HG02588 (cell line): ENCODE data around the gene PCLO.
"Not testable (repeated sequence)": the region's sequence is repeated elsewhere in the genome, so short reads cannot be mapped to it uniquely, and the experiment has no call there.

Experiments used
- ATAC-seq: cut with Tn5 transposase; IDR thresholded peaks from one replicate; pipeline ENCODE4 v1.9.1; 2021; ENCODE audit warnings: mild to moderate bottlenecking, moderate library complexity; ENCODE audit not compliant: unreplicated experiment

PCLO gene

DNA sequence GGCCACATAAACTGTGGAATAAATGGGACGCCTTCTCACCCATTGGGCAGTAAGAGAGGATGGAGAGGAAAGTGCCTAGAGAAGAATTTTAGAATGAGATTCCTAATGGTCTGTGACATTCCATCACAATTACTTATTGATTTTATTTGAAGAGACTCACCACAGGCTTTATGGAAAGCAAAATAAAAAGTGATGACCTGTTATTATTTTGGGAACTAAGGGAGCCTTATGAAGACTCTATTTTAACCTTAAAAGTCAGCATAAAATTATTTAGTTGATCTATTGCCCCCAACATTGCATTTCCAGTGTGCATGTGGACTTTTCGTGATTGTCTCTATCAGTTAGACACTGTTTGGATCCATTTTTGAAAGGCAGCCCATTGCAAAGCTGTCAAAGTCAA lies 107.5 kb downstream of the PCLO start:
- no peak for ATAC-seq

DNA sequence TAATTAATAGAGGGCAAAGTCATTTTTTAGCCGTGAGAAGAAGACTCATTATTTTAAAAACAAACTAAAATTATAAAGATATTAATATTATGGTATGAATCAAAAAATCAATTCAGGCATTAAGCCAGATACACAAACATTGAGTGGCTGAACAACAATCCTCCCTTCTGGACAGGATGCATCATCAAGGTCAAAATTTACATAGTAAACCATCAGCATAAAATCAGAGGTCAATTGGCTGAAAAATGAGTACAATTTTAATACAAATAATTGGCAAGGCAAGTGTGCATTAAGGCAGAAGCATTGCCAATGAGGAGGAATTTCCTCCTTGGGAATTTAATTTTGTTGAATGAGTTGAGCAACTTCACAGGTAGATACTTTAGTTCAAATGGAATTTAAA lies 108.2 kb downstream of the PCLO start:
- ATAC-seq, result no peak

DNA sequence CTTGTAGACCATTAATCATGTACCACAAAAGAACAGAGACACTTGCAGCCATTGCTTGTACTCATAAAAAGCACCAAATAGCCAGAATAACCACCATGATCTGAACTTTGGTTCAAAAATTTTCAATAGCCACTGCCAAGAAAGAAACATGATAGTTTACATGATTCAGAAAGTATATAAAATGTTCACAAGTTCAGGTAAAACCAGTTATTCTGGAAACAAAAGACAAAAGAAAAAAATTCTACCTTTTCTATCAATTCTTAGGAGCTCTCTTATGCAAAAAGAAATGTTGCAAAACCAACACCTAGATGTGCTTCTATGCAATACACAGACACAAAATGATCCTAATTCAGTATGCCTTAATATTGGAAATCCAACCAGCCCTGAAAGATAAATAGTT lies 108.7 kb downstream of the PCLO start:
- ATAC-seq, result no peak

DNA sequence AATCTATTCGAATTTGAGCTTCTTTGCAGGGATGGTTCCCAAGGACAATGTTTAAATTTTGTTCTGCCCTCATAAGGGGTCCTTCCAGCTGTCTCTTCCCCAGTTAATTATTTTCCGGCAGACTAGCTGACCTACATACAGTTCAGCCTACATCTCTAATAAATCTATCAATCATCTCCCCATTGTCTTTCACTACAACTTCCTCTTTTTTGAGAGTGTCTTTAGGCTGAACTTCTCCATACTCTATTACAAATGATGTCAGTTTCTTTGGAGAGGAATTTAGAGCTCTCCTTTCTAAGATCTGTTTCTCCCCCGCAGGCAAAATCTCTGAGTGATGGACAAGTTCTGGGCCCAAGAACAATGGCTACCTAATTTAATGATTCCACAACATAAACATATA lies 122.2 kb downstream of the PCLO start:
- no peak for ATAC-seq

DNA sequence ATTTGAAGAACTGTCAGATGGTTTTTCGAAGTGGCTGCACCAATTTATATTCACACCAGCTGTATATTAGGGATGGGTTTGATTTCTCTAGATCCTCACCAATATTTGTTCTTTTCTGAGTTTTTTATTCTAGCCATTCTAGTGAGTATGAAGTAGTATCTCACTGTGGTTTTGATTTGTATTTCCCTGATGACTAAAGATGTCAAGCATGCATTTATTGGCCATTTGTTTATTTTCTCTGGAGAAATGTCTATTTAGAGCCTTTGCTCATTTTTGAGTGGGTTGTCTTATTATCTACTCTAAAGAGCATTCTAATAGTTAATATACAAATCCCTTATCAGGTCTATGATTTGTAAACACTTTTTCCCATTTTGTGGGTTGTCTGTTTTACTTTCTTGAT lies 123.9 kb downstream of the PCLO start:
- no peak for ATAC-seq

DNA sequence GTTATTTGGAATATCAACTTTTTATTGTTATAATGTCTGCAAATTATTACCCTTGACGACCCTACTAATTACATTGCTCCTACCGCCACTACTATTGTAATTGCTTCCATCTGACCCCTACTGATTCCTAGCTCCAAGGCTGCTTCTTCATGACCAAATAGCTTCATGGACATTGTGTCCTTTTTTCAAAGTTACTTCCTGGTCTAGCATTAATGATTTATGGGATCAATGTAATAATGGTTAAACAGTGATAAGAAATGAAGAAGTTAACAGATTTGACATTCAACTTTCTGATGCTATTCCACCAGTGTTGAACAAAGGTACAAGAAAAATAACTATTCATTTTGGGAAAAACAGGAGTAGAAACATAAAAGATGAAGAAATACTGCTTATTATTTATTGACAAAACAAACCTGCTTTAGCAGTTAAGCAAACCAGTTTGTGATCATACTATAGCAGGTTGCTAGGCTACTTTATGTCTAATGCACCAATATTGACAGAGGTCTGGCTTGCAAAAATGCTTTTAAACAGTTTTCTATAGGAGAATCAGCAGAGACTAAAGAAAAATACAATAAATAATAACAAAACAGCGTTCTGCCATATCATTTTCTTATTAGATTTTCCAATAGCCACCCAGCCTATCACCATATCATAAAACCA lies 125.8 kb downstream of the PCLO start:
- ATAC-seq, result no peak

DNA sequence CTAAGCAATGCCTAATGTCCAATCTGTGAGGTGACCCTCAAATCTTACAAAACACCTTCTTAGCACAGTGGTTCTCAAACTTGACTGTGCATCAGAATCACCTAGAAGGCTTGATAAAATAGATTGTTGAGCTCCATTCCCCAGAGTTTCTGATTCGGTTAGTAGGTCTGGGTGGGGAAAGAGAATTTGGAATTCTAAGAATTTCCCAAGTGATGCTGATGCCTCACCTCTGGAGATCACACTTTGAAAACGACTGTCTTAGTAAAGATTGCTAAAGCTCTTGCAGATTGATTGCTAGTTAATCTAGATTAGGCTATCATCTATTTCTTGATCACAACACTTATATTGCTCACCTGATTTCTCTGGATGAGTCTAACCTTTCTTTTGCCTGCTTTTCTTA lies 126.6 kb downstream of the PCLO start:
- no peak for ATAC-seq

DNA sequence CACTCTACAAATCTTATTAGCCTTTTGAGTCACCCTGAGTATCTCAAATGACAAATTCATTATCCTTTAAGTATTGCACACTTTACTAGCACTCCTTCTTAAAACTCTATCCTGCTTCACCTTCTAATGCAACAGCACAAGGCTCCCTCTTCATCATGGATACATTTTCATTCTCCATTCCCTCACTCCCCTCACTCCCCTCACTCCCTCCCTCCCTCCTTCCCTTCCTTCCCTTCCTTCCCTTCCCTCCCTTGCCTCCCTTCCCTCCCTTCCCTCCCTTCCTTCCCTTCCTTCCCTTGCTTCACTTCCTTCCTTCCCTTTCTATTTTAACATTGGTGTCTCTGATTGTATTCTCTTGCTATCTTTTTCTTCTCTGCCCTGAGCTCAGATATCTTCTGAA lies 130.5 kb downstream of the PCLO start:
- no peak for ATAC-seq

DNA sequence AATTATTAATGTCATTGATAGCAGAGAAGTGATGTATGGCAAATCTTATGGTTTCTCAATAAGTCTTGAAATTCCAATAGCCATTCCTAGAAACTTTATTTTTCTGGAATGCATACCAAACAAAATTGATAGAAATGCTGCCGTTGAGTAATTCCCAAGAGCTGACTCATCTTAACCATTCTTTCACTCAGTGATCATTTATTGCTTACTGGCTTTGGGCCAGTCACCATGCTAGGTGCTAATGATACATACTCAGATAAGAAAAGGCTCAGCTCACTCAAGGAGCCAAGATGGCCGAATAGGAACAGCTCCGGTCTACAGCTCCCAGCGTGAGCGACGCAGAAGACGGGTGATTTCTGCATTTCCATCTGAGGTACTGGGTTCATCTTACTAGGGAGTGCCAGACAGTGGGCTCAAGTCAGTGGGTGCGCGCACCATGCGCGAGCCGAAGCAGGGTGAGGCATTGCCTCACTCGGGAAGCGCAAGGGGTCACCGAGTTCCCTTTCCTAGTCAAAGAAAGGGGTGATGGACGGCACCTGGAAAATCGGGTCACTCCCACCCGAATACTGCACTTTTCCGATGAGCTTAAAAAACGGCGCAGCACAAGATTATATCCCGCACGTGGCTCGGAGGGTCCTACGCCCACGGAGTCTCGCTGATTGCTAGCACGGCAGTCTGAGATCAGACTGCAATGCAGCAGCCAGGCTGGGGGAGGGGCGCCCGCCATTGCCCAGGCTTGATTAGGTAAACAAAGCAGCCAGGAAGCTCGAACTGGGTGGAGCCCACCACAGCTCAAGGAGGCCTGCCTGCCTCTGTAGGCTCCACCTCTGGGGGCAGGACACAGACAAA lies 138.6 kb downstream of the PCLO start:
- not testable (repeated sequence) for ATAC-seq

DNA sequence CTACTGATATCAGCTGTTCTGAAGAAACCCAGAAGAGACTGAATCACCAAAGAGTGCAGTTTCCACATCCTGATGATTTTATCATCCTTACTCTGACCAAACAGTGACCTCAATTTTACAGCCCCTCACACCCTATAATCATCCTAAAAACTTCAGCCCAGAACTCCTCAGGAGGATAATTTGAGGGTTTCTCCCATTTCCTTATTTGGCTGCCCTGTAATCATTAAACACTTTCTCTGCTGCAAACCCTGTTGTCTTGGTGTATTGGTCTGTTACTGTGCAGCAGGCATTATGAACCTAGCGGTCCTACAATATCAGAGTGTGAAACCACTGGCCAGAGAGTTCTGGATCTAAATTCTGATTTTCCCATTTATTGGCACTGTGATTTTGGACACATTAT lies 141.7 kb downstream of the PCLO start:
- ATAC-seq, result no peak

DNA sequence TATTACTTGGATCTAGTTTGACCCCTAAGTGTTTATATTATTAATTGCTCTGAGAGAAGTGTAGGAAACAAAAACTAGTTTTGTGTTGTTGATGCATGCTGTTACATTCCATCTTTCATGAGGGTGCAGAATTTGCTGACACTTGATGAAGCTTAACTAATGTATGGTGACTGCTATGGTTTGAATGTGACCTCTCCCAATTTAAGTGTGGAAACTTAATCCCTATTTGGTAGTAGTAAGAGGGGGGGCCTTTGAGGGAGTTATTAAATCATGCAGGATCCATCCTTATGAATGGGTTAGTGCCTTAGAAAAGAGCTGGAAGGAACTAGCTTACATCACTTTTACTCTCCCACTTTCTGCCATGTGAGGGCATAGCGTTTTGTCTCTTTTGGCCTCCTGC lies 142.5 kb downstream of the PCLO start:
- no peak for ATAC-seq

DNA sequence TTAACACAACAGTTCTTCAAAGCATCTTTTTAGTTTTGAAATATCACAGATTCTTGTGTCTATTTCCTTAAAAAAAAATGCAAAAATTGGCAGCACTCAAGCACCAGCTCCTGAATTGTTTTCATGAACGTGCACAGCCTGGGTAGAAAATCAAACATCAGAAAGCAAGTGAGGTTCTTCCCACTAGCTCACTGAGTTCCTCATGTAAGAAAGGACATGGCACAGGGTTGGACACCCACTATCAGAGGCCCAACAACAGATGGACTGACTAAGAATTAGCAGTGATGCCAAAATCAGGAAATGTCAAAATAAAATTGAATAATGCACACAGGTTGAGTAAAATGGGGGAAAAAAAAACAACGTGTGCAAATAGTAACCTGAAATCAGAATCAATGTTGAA lies 146.8 kb downstream of the PCLO start:
- no peak for ATAC-seq

DNA sequence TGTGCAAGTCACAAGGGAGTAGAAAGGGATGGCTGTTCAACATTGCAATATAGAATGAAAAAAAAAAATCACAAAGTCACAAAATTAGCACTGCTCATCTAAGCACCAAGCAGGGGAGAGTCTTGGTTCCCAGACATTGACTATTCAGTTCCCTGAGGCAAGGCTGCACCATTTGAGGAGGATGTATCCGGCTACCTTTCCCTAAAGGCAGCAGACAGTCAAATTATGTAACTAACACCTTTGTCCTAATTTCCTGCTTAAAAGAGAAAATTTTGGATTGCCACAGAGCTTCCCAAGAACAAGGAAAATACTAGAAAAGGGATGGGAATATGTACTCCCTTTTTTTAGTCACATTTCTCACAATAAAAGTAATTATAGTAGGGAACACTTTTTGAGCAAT lies 148.1 kb downstream of the PCLO start:
- ATAC-seq, result no peak

DNA sequence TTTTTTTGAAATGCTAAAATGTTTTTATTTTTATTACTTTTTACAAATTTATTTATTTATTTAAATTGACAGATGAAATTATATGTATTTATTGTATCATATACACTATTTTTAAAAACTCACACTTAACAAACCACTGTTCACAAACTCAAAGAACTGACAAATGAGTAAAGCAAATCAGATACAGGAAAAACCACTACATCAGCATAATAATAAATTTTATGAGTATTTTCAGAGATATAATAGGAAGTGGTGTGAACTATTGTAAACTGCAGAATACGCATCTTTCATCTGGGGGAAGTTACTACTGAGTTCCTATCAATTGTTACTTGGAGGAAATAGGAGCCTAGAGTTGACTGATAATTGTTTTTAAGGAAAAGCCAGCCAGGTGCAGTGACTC lies 150.7 kb downstream of the PCLO start:
- ATAC-seq, result no peak

DNA sequence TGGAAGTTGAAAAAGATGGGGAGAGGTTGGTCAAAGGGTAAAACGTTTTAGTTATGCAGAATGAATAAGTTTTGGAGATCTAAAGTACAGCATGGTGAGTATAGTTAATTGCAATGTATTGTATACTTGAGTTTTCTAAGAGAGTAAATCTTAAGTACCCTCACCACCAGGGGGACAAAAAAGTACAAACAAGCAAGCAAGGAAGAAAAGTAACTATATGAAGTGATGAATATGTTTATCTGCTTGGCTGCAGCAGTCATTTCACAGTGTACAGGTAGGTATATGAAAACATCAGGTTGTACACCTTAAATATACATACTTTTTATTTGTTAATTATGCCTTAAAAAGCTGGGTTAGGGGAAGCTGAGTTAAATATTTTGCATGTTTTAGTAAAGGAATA lies 157.3 kb downstream of the PCLO start:
- ATAC-seq, result no peak

DNA sequence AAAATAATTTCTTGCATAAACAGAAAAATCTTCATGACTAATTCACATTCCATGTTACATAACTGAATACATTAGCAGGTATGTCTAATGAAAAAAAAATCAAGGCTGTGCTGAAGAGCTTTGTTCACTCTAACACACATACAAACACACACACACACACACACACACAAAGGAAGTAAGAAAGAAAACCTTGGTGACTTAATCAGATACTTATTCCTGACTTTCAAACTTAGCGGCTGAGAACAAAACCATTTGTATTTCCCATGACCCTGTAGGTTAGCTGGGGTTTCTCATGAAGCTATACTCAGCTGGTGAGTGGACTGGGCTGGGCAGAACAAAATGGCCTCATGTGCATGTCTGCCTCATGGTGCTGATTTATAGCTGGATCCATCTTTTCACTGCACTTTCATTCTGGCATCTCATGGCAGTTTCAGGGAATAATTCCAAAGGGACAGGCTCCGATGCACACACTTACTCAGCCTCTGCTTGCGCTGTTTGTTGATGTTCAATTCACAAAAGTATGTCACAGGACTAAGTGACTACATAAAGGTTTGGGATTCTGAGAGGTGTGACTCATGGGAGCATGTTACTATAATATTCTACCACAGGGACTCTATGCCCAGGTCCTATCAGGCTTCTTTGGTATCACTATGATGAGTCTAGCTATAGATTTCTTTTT lies 161.2 kb downstream of the PCLO start:
- ATAC-seq, result no peak

DNA sequence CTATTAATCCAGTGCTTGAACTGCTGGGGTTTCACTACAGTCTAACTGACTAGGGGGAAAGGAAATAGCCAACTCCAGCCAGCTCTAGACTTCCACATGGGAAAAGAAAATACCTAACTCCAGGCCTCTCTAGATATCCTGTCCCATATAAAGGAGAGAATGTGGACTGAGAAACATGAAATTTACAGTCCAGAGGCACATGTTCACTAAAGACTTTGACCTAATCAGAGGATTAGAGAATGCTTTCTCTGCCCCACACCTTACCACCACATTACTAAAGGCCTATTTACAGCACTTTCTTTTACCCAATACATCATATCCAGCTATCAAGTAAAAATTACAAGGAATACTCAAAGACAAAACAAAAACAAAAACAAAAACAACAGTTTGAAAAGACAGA lies 164.2 kb downstream of the PCLO start:
- ATAC-seq, result no peak

DNA sequence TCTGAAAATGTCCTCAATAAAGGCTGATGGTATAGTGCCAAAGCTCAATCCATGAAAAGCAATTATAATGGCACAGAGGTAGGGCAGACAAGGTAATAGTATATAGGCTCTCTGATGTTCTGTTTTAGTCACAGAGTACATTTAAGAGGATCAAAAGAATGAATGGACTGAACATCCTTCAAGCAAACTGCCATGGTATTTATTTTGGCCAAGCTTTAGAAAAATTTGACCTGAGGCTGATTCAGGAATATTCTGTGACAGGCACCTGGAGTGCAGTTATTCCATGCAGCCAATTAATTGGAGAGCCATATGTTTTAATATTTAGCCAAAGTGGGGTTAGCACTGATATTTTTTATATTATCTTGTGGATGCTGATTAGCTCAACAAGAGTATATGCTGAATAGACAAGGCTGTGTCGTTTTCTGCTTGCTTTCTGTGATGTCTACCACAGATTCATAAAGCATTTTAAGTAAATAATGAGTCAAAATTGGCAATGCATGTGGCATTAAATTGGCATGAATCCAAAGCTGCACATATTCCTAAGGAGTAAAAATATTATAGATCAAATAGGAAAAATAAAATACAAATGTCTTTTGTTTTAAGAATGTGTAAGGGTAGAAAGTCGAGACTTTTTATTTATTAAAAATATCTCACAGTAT lies 177.4 kb downstream of the PCLO start:
- ATAC-seq, result no peak

DNA sequence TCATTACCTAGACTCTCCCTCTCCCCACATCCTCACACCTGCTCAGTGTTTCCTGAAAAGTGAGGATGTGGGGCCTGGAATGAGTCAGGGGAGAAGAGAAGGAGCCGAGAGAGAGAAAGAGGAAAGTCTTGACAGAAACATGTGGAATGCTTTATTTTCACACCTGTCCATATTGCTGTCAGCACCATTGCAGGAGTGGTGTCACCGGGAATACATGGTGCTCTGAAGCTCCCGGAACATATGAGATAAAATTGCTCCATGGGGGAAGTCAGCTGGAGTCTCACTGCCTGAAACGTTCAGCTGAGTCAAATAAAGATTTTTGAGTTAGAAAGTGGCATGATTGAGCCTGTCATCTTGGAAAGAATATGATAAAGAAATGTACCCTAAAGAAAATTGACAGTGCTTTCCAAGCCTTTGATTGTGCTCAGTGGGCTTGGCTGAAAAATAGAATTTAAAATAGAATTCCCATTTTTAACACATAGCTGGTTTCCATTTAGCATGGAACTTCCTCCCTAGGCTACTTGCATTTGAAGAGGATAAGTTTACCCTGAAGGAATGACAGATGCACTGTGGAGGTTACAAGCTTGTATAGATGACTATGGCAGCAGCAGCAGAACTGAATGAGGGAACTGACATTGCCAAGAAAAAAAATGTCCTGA lies 182.4 kb downstream of the PCLO start:
- ATAC-seq, result no peak

DNA sequence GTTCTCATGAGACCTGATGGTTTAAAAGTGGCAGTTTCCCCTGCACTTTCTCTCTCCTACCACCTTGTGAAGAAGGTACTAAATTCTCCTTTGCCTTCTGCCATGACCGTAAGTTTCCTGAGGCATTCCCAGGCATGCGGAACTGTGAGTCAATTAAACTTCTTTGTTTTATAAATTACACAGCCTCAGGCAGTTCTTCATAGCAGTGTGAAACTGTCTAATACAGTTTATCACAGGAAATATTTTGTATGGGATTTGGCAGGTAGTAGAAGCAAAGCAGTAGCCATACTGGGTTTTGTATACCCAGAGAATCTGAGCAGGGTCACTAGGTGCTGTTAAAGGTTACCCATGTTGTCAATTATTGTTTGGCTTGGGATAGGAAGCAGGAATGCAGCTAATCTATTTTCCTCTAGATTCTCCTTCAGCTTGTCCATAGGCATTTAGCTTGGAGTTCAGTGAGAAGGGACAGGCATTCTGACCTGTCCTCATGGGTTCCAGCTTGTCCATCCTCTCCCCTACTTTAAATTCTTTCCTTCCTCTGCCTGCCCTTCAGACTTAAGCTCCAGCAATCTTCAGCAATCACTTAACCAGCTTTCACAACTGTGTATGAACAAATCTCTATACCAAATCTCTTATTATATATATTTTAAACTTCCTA lies 186.7 kb downstream of the PCLO start:
- no peak for ATAC-seq

DNA sequence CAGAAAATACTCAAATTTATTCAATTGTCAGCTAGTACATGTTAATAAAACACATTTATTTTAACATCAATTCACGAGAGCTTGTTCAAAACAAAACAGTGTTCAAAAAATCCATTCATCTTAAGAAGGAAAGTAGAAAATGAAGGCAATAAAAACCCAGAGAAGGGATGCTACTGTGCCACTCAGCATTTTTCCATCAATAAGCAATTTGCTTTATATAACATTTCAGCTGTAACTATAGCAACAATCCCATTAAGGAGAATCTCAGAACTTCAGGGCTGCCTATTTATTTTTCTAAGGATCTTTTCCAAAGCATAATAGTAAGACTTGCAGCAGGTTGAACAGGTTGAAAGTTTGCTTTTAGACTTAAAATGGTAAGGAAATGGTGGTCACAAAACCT lies 190.5 kb downstream of the PCLO start:
- no peak for ATAC-seq
